G401.6 (cell line): ENCODE results near the gene PPFIBP2.
A peak's percentile ranks its signal among the peaks of the same experiment; 100 is the strongest.

Experiments used
- FAIRE-seq: peaks from 2 replicates; lab custom pipeline; 2012; peaks lifted over from hg19 to GRCh38; lab: Jason Lieb, UNC

The PPFIBP2 gene

DNA sequence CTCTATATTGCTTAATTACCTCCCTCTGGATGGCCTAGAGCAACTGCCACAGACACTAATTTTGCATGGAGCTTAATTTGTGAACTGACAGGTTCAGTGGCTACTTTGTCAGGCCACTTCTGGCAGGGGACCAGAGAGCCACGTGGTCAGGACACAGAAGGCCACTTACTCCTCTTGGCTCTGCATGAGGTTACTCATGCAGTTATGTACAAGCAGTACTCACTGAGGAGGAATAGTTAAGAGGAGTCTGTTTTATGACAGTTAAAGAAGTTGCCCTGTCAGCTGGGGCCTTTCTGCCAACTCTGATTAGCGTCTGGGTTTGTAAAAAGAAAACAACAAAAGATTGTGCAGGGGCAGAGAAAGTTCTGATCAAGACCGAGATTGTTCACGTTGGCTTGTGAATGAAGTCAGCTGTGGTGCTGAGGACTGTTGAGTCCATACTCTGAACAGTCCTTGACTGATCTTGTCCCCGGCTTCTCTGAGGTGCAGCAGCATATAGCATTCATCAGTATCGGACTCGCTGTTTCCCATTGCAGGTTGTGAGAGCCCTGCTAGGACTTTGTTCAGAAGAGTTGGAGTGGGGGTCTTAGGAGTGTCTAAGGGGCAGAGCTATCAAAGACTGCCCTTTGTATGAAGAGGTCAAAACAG, 41.4 kb downstream of the PPFIBP2 start:
- no peak for FAIRE-seq

GRCh38 chr11:7558046-7558445, 44.2 kb downstream of the PPFIBP2 start:
- FAIRE-seq = no peak

GRCh38 chr11:7559398-7560283, 45.8 kb downstream of the PPFIBP2 start:
- FAIRE-seq = no peak

DNA sequence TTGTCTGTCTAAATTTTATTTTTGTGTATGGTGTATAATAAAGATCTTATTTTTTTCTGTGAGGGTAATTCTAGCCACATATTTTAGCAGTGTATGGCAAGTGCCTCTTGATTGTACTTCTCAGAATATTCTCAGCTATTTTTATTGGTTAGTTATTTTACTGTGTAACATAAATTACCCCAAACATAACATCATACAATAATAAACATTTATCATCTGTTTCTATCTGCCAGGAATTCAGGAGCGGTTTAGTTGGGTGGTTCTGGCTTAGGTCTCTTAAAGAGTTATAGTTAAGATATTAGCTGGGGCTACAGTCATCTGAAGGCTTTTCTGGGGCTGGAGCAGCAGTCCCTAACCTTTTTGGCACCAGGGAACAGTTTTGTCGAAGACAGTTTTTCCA, 47.8 kb downstream of the PPFIBP2 start:
- no peak for FAIRE-seq

- FAIRE-seq = no peak
These were observed 49.5 kb downstream of the PPFIBP2 start for GRCh38 chr11:7563281-7563680.

DNA sequence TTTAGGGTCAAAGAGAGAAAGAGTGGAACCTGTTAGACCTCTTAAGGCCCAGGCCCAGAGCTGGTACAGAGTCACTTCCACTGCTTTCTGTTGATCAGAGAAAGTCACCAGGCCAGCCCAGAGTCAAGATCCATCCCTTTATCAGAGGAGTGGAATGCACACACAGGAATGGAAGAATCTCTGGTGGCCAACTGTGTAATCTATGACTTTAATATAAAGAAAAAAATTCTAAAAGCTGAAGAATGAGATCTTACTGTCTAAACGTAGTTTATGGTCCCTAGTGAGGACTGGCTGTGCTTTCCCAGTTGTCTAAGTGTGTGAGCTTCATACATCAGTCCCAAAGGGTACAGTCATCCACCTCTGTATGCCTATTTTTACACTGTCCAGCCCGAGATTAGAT, 51.0 kb downstream of the PPFIBP2 start:
- no peak for FAIRE-seq

GRCh38 chr11:7567311-7567710, 53.5 kb downstream of the PPFIBP2 start:
- no peak for FAIRE-seq

DNA sequence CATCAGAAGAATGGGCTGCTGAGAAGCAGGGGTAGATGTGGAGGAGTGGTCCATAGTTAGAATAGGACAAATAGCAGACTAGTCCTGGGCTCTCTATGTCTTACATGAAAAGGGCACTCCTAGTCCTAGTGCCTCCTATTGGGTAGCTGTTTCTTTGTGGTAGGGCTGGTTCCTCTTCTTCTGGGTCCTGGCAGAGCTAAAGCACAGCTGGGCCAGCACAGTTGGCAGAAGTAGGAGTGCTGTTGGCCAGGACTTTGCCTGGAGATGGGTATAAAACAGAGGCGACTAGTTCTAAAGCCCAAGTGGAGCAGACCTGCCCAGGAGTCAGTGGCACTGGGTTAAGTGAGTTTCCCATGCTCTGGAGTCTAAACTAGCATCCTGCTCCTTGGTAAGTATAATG, 55.2 kb downstream of the PPFIBP2 start:
- no peak for FAIRE-seq

- no peak for FAIRE-seq
These were observed 56.4 kb downstream of the PPFIBP2 start for GRCh38 chr11:7570241-7570640.

- no peak for FAIRE-seq
These were observed 57.2 kb downstream of the PPFIBP2 start for GRCh38 chr11:7570938-7571521.

DNA sequence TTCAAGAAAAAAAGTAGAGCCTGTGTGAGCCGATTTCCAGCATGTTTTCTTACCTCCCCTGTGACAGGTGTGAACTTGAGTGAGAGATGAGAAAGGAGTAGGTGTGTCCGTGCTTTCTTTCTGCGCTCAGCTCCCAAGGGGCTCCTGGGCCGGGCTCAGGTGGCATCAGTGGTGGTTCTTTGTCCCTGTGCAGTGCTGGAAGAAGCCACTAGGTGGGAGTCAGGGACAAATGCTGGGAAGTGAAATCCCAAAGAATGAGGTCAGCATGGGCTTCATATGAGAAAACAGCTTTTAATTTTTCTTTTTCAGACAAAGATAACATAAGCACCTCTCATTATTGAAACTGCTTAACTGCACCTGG, 57.8 kb downstream of the PPFIBP2 start:
- peak; percentile 92 for FAIRE-seq

- no peak for FAIRE-seq
These were observed 58.4 kb downstream of the PPFIBP2 start for GRCh38 chr11:7572001-7572712.

DNA sequence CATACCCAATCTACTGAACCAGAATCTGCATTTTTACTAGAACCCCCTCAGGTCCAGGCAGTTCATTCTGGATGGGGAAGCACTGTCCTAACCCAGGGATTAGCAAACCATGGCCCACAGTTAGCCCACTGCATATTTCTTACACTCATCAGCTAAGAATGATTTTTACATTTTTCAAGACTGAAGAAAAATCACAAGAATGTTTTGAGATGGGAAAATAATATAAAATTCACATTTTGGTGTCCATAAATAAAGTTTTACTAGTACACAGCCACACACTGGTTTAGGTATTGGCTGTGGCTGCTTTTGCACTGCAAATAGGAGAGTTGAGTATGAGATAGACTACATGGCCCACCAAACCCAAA, 59.4 kb downstream of the PPFIBP2 start:
- no peak for FAIRE-seq

DNA sequence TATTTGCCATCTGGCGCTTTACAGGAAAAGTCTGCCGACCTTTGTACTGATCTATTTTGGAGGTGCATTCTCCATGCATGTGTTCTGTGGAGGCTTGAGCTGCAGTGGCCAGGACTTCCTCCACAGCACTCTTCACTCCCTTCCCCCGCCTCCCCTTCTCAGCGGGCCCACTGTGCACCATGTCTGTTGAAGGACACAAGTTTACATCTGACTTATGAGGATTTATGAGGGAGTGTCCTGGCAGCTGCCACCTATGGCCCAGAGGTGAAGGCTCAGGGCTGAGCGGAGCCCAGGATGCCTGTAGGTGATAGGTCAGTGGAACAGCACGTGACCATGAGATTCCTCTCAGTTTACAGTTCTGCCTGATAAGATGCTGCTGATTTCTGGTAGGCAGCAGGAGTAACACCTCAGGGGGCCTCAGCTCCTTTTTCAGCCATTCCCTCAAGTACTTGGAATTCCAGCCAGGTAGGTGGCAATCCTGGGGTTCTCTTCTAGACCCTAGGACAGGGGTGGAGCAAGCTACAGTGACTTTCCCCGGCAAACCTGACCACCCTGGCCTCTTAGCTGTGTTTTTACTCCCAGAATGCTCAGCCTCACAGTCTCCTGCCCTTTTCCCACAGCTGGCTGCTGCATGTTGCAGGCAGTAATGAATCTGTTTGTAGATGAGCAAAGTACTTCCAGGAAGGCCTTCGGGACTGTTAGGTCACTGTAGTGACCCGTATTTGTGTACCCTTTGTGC, 59.9 kb downstream of the PPFIBP2 start:
- FAIRE-seq = no peak

GRCh38 chr11:7574491-7575130, 60.8 kb downstream of the PPFIBP2 start:
- FAIRE-seq = no peak

DNA sequence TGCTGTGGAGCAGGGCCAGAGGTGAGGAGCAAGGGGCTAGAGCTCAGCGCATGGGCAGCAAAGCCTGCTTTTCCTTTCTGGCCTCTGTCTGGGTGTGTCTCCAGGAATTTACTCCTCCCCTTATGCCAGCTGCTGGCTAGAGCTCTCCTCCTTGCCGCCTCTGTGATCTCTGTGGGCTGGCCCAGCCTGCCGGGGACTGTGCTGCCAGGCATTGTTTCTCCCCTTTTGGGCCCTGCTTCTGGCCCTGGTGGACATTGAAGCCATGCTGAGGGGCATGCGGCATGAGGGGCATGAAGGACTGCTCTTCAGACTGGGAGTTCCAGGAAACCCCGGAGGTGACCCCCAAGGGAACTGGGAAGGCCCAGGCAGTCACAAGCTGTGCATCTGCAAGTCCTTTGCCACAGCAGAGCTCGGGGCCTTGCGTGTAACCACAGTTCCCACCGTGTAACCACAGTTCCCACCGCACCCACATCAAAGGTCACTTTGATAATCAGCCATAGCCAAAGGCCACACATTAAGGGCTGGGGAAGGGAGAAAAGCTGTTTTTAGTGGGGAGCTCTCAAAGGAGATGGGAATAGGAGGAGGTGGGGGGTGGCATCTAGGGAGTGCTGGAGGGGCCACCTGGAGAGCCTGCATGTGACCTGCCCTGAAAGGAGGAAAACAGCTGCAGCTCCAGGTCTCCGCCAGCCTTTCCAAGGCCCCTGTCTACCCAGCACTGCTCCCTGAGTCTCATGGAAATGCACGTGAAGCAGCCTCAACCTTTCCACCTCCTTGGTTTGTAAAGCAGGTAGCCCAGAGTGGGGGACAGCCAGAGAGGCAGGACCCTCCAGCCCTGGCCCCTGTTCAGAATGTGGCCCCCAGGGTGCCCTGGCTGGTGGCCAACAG, 62.3 kb downstream of the PPFIBP2 start:
- FAIRE-seq = no peak

DNA sequence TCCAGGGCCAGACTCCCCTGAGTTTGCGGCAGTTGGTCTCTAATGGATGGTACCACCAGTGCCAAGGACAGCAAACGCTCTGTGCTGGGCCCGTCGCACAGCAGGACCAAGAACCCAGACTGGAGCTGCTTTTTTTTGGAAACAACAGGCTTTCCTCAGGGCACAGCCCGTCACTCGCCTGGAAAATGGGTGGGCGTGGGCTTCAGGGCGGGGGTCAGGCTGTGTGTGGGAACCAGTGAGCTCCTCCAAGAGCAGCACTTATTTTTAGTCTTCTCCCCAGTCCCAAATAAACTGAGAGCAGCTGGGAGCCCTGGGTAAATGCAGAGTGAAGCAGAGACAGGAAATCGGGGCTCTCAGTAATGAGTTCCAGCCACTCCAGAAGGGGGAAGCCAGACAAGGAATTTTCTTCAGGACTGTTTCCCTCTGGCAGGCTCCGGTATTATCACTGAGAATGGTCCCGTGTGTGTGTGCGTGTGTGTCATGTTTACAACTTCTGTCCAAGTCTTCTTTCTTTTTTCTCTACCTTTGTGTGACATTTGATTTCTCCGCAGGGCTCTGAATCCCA, 63.0 kb downstream of the PPFIBP2 start:
- no peak for FAIRE-seq

- no peak for FAIRE-seq
These were observed 63.7 kb downstream of the PPFIBP2 start for GRCh38 chr11:7577291-7578190.

- FAIRE-seq = no peak
These were observed 64.6 kb downstream of the PPFIBP2 start for GRCh38 chr11:7578276-7578955.
